Endothelial cell of umbilical vein (primary cell): ENCODE data around the gene ADARB2.

Experiments used
- EZH2 ChIP-seq: IDR thresholded peaks from 2 replicates; pipeline ENCODE4 v1.6.1; 2012; ENCODE audit warnings: borderline replicate concordance, low read depth, mild to moderate bottlenecking, moderate library complexity, low read length, inconsistent platforms; ENCODE audit not compliant: severe bottlenecking
- POLR2AphosphoS5 ChIP-seq: IDR thresholded peaks from 2 replicates; pipeline ENCODE4 v1.6.1; 2012; ENCODE audit warnings: low read depth, mild to moderate bottlenecking, control low read depth, low read length, moderate library complexity; ENCODE audit not compliant: insufficient read depth
- TF ChIP-seq, protein P1 (sequence below): IDR thresholded peaks from 2 replicates; pipeline ENCODE4 v1.6.1; 2011; ENCODE audit not compliant: insufficient read depth, insufficient read length

DNA sequence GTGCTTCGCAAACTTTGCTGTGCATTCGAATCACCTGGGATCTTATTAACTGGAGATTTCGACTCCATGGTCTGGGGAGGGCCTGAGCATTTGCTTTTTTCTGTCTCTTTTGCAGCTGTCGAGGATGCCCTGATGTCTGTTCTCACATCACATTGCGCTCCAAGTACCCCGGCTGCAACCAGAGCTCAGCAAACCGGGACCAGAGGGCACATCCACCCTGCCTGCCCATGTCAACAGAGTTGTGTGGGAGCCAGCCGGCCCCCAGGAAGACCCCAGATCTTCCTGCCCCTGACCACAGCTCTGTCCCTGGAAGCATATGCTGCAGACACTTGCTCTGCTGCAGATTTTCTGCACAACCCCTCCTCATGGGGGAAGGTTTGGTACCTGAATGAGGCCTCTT, 180.8 kb downstream of the ADARB2 start:
- TF ChIP-seq, protein P1, sequence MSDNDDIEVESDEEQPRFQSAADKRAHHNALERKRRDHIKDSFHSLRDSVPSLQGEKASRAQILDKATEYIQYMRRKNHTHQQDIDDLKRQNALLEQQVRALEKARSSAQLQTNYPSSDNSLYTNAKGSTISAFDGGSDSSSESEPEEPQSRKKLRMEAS, result no peak
- TF ChIP-seq POLR2AphosphoS5 (no peak), EZH2 (no peak)
